GM12891 (cell line): ENCODE results near the gene FAM117B.
A peak's percentile ranks its signal among the peaks of the same experiment; 100 is the strongest.

Source experiments
- DNase-seq: peaks from one replicate; pipeline ENCODE4 v3.0.0; 2011; ENCODE audit warnings: low spot score; ENCODE audit not compliant: insufficient read length
- FAIRE-seq: peaks from 2 replicates; lab custom pipeline; 2011; peaks lifted over from hg19 to GRCh38; lab: Jason Lieb, UNC
- PAX5 ChIP-seq: IDR thresholded peaks from 2 replicates; pipeline ENCODE4 v1.6.1; 2011; ENCODE audit warnings: low read length, moderate library complexity, mild to moderate bottlenecking; ENCODE audit not compliant: insufficient read depth, severe bottlenecking
- POLR2A ChIP-seq: IDR thresholded peaks from 2 replicates; pipeline ENCODE4 v1.6.1; 2011; ENCODE audit warnings: low read depth, low read length, control low read depth
- POLR2AphosphoS5 ChIP-seq: IDR thresholded peaks from 2 replicates; pipeline ENCODE4 v1.6.1; 2011; ENCODE audit warnings: low read depth, low read length, control low read depth
- POU2F2 ChIP-seq: IDR thresholded peaks from 2 replicates; pipeline ENCODE4 v1.6.1; 2011; ENCODE audit warnings: low read depth, mild to moderate bottlenecking, control low read depth, low read length, moderate library complexity
- SPI1 ChIP-seq: IDR thresholded peaks from 2 replicates; pipeline ENCODE4 v1.6.1; 2011; ENCODE audit warnings: low read depth, low read length, control low read depth
- TAF1 ChIP-seq: IDR thresholded peaks from 2 replicates; pipeline ENCODE4 v1.6.1; 2011; ENCODE audit warnings: low read depth, low read length, control low read depth

The FAM117B gene

DNA sequence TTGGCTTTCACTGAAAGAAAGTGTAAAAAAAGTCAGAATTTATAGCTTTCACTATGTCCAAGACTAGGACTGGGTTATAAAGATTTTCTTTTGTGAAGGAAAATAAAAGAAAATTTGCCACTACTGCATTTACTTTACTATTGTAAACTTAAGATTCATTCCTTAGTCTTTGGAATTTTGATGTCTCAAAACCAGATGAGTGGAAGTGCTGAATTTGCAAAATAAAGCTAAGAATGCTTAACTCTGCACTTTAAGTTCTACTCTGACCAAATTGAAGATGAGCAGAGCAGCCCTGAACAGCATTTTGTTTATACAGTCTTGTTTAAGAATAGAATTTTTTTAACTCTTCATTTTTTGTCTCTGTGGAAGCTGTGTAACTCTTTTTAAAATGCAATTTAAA lies 134.4 kb downstream of the FAM117B start:
- TF ChIP-seq POU2F2: no peak
- FAIRE-seq (no peak), DNase-seq (no peak)

DNA sequence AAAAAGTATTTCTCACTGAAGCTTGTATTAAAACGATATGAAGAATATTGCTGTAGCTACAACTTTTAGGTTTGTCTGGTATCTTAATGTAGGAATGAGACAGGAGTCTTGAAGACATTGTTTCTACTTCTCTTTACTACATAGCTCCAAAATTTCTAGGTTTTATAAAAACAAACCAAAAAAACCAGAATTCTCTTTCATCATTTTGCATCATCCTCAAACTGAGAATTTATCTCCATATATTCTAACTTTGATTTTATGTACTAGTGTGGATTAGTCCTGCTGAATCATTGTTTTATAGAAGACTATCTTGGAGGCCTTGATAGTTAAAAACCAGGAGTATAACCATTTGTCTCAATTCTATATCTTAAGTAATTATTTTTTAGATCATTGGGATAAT lies 136.6 kb downstream of the FAM117B start:
- TF ChIP-seq TAF1 (no peak), POLR2AphosphoS5 (no peak), SPI1 (no peak)
- FAIRE-seq (no peak), DNase-seq (no peak)

DNA sequence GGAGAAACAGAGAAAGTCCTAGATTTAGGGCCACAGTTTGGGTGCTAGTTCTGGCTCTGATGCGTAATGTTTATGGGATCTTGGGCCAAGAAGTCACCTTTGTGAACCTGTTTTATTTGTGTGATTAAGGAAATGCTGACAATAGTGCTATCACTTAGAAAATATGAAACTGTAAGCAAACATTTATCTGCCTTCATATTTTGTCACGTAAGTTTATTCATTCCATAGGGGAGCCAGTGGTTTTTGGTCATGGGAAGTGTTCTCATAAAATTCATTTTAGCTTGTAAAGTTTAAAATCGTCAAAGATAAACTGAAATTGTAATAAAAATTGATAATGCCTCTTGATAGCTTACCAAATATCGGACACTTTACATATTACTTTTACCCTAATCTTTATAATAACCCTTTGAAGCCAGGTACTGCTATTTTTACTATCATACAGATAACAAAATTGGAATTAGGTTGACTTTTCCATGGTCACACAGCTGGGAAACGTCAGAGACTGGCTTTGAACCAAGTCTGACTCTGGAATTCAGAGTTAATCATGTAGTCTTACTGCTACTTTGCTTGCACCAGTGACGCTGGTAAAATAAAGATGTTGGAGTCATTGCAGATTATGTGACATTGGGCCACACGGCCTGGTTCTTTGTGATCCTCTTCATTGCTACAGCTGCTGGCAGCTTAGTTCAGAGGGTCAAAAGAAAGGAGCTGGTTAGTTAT lies 137.1 kb downstream of the FAM117B start:
- no peak for FAIRE-seq
- TF ChIP-seq PAX5 (no peak), TAF1 (no peak), POU2F2 (no peak), POLR2A (no peak), SPI1 (no peak), POLR2AphosphoS5 (no peak)
- DNase-seq: no peak

GRCh38 chr2:202773301-202773973 lies 138.7 kb downstream of the FAM117B start:
- no peak for FAIRE-seq
- TF ChIP-seq SPI1 (no peak), PAX5 (no peak), POU2F2 (no peak), POLR2A (no peak), TAF1 (no peak), POLR2AphosphoS5 (no peak)
- no peak for DNase-seq

GRCh38 chr2:202774104-202774503 lies 139.3 kb downstream of the FAM117B start:
- TF ChIP-seq TAF1: no peak
- TF ChIP-seq POLR2AphosphoS5: no peak
- TF ChIP-seq POLR2A: no peak
- FAIRE-seq (no peak), DNase-seq (no peak)

- peak; percentile 5 for FAIRE-seq
- no peak for DNase-seq
- TF ChIP-seq POLR2A (no peak), POU2F2 (no peak), TAF1 (no peak), PAX5 (no peak), POLR2AphosphoS5 (no peak), SPI1 (no peak)
These were observed 143.4 kb downstream of the FAM117B start for GRCh38 chr2:202778217-202778616.

DNA sequence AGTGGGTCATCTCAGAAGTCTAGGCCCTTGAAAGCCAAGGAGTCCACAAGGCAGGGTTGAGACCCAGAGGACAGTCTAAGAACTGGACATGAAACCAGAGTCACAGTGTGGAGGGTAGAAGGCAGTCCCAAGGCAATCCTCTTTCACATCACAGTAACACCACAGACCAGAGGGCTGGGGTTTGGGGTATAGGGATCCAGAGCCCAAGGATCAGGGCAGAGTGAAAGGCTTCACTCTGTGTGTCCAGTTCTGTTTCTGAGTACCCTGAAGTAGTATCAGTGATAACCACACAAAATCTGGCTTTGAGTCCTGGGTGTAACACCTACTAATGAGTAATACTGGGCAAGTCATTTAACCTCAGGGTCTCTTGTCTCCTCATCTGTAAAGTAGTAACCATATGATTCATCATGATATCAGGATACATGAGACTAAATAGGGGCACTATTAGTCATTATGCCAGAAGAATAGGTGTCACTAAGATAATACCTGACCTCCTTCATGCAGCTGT lies 145.8 kb downstream of the FAM117B start:
- DNase-seq (peak; percentile 17), FAIRE-seq (peak; percentile 65)
- TF ChIP-seq TAF1 (no peak), PAX5 (no peak), POLR2AphosphoS5 (no peak), SPI1 (0 out of 2 replicates have a peak, but pooled peaks have one; percentile 11)

DNA sequence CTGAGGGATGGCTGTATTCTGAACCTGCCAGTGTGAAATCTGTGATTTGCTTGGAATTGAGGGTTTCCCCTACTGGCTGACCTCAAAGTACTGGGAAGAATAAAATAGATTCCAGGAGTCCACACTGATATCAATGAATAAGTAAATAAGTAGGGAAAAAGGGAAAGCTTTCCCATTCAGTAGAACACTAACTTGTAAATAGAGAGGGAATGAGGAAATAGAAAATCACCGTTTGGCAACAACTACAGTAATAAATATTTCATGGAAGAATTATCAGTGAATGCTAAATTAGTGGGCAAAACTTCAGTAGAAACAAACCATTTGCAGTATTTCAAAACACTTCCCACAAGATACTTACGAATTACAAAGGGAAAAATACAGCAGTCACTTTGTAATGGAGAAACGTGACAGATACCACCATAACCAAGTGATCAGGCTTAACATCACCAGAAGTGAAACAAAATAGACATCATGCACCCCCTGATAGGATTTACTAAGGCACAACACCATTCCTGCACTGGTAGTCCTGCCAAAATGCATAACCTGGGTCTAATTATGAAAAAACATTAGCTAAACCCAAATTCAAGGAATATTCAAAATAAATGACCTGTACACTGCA lies 148.3 kb downstream of the FAM117B start:
- FAIRE-seq: peak; percentile 28
- no peak for TF ChIP-seq SPI1
- TF ChIP-seq POU2F2: no peak
- TF ChIP-seq TAF1: no peak
- TF ChIP-seq POLR2A: no peak
- no peak for TF ChIP-seq PAX5
- no peak for DNase-seq

- no peak for FAIRE-seq
- TF ChIP-seq POLR2A (no peak), PAX5 (no peak), POU2F2 (no peak), SPI1 (no peak), POLR2AphosphoS5 (no peak), TAF1 (no peak)
These were observed 152.1 kb downstream of the FAM117B start for GRCh38 chr2:202786842-202787241.

DNA sequence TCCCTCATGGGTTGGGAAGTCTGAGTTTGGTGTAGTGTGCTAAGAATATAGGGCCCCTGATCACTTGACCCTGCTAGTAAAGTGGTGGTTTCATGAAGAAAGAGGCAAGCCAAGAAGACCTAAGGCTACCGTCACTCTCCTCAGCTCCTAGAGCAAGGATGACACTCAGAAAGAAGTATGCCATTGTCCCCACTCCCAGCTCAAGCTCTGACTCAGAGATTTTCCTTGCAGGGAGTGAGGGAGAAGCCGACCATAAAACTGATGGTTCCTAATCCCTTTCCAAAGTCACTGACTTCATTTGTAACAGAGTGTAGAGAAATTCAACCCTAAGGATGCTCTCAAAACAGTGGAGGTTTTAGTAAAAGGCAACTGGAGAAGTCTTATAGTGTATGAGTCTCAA lies 155.9 kb downstream of the FAM117B start:
- TF ChIP-seq POLR2AphosphoS5: no peak
- no peak for TF ChIP-seq PAX5
- no peak for TF ChIP-seq POLR2A
- TF ChIP-seq SPI1: no peak
- no peak for TF ChIP-seq TAF1
- TF ChIP-seq POU2F2: no peak
- no peak for FAIRE-seq
- no peak for DNase-seq

More at GRCh38 chr2:202786842-202787241, 152.1 kb downstream of the FAM117B start:
- no peak for DNase-seq
